ENCODE measurements around the gene LRRC45.

LRRC45 gene

GRCh38 chr17:81998691-81999438, 24.2 kb upstream of the LRRC45 start:
- DNase-seq = no peak
- TF ChIP-seq POLR2A (IDR thresholded peaks at IDR 0.05; ENCODE audit: low read length) (no peak), GATA1 (IDR thresholded peaks at IDR 0.05; ENCODE audit: low read depth, low read length) (no peak)

- TF ChIP-seq GATA1 (IDR thresholded peaks at IDR 0.05; ENCODE audit: low read depth, low read length) (no peak), POLR2A (IDR thresholded peaks at IDR 0.05; ENCODE audit: low read length) (no peak)
- no peak for DNase-seq
Observed at GRCh38 chr17:81999587-81999975, 23.5 kb upstream of the LRRC45 start.

GRCh38 chr17:81999976-82000802, 22.9 kb upstream of the LRRC45 start:
- TF ChIP-seq POLR2A (IDR thresholded peaks at IDR 0.05; ENCODE audit: low read length) (no peak), GATA1 (IDR thresholded peaks at IDR 0.05; ENCODE audit: low read depth, low read length) (no peak)
- no peak for DNase-seq

- no peak for DNase-seq
- no peak for TF ChIP-seq GATA1 (IDR thresholded peaks at IDR 0.05; ENCODE audit: low read depth, low read length)
- TF ChIP-seq POLR2A (IDR thresholded peaks at IDR 0.05; ENCODE audit: low read length) = no peak
Observed at GRCh38 chr17:82000803-82001570, 22.1 kb upstream of the LRRC45 start.

GRCh38 chr17:82001571-82002056, 21.5 kb upstream of the LRRC45 start:
- no peak for DNase-seq
- TF ChIP-seq POLR2A (IDR thresholded peaks at IDR 0.05; ENCODE audit: low read length) = no peak
- no peak for TF ChIP-seq GATA1 (IDR thresholded peaks at IDR 0.05; ENCODE audit: low read depth, low read length)

- no peak for DNase-seq
- TF ChIP-seq POLR2A (IDR thresholded peaks at IDR 0.05; ENCODE audit: low read length) (no peak), GATA1 (IDR thresholded peaks at IDR 0.05; ENCODE audit: low read depth, low read length) (no peak)
Observed at GRCh38 chr17:82003411-82004381, 19.4 kb upstream of the LRRC45 start.

GRCh38 chr17:82004517-82005455, 18.3 kb upstream of the LRRC45 start:
- TF ChIP-seq GATA1 (IDR thresholded peaks at IDR 0.05; ENCODE audit: low read depth, low read length) (no peak), POLR2A (IDR thresholded peaks at IDR 0.05; ENCODE audit: low read length) (no peak)
- DNase-seq = no peak

GRCh38 chr17:82005701-82006348, 17.3 kb upstream of the LRRC45 start:
- DNase-seq = no peak
- no peak for TF ChIP-seq POLR2A (IDR thresholded peaks at IDR 0.05; ENCODE audit: low read length)
- no peak for TF ChIP-seq GATA1 (IDR thresholded peaks at IDR 0.05; ENCODE audit: low read depth, low read length)

GRCh38 chr17:82006468-82007227, 16.5 kb upstream of the LRRC45 start:
- DNase-seq = no peak

GRCh38 chr17:82007228-82007494, 15.9 kb upstream of the LRRC45 start:
- DNase-seq = no peak
- TF ChIP-seq POLR2A (IDR thresholded peaks at IDR 0.05; ENCODE audit: low read length) (no peak), GATA1 (IDR thresholded peaks at IDR 0.05; ENCODE audit: low read depth, low read length) (no peak)

More at GRCh38 chr17:82006468-82007227, 16.5 kb upstream of the LRRC45 start:
- no peak for TF ChIP-seq GATA1 (IDR thresholded peaks at IDR 0.05; ENCODE audit: low read depth, low read length)
- no peak for TF ChIP-seq POLR2A (IDR thresholded peaks at IDR 0.05; ENCODE audit: low read length)
